NOMO-1 treated with dmso at 0.1 percent for 144 hours (cell line): ENCODE data around the gene CLINT1.
"Not testable (repeated sequence)": the region's sequence is repeated elsewhere in the genome, so short reads cannot be mapped to it uniquely, and the experiment has no call there.

Source experiments
- DNase-seq: peaks from one replicate; lab custom pipeline; 2025; ENCODE audit not compliant: unreplicated experiment; lab: John Stamatoyannopoulos, UW

CLINT1 gene

DNA sequence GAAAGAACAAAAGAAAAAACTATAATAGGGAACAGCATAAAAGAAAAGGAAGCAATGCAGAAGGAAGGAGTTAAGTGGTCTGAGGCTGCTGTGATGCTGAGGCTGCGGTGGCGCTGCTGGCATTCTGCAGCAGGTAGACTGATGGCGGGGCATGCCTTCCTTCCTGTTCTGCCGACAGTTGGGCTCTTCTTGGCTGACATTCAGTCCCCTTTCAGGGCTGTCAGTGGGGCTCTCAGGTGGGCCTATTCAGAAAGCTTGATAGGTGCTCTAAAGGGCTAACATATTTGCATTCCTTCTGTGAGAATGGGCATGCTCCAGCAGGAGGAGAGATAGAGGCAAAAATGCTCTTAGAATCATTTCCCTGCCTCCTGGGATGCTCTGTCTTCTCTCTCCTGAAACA is 5.1 kb upstream of the CLINT1 start:
- no peak for DNase-seq

DNA sequence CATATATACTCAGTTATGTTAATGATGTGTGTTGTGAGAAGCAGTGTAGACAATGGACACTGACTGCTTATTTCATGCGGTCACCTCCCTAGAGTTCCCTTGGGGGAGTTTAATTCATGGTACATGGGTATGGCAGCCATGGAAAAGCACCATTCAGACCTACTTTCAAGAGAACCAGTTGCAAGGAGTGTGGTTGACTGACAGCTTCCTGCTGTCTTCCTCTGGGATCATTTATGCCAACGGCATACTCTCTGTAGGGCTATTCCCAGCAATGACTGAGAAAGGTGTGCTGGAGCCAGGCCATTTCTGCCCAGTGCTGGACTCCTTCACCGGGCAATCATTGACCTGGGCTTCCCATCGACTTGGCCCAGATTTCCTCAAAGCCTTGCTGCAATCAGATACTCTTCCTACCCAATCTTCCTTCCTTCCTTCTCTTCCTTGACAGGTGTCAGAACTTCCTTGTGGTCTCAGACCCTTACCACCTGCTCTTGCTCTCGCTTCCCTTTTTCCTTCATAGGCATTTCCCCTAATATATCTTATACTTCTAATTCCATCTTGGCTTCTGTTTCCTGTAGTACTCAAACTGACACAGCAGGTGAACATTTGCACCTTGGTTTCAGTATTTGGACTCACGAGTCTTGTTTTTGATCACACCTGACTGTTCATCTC is 3.4 kb upstream of the CLINT1 start:
- no peak for DNase-seq

DNA sequence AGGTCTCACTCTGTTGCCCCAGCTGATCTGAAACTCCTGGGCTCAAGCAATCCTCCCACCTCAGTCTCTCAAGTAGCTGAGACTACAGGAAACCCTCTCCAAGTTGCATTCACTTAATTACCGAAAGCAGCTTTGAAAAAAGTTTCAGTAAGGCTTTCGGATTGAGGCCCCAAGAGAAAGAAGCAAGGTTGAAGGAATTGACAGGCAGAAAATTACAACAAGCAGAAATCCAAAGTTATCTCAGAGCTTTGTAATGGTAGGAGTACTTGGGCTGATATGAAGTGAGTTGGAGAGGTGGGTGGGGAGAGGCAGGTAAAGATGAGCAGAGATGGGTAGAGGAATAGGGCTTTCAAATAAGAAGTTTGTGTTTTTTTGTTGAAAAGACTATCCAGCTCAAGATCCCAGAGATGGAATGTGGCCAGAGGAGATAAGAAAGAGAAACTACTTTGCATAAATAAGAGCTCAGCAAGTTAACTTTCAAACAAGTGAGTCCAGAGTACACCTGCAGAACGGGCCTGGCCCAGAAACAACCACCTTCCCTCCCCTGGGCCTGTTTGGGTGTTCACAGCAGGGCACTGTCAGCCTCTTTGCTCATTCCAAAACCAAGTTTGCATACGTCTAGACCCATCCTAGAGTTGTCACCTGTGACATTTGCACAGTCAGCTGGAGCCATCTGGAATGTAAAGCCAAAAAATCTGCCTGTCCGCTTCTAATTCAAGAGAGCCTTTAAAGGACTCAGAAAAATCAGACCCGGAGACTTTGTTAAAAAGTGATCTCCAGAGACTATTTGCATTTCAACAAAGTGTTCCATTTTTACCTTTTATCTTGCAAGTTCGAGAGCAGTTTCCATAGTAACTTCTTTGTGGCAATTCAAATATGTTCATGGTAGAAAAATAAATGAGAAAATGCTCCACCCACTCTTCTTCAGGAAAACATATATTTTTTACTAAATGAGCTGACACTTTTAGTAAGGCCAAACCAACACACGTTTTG is 2.2 kb upstream of the CLINT1 start:
- no peak for DNase-seq

DNA sequence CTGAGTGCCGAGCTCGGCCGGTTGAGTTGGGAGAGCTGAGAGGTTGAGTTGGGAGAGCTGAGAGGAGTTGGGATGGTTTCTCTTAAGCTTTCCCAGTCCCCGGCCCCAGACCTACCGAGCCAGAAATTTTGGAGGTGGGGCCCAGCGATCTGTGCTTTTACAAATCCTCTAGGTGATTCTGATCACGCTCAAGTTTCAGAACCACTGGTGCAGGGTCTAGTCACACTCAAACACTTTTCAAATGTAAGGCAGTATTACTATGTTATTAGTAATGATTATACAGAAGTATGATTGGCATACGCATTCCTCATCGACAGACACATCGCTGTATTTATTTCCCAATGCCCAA is 256 bp upstream of the CLINT1 start:
- no peak for DNase-seq

DNA sequence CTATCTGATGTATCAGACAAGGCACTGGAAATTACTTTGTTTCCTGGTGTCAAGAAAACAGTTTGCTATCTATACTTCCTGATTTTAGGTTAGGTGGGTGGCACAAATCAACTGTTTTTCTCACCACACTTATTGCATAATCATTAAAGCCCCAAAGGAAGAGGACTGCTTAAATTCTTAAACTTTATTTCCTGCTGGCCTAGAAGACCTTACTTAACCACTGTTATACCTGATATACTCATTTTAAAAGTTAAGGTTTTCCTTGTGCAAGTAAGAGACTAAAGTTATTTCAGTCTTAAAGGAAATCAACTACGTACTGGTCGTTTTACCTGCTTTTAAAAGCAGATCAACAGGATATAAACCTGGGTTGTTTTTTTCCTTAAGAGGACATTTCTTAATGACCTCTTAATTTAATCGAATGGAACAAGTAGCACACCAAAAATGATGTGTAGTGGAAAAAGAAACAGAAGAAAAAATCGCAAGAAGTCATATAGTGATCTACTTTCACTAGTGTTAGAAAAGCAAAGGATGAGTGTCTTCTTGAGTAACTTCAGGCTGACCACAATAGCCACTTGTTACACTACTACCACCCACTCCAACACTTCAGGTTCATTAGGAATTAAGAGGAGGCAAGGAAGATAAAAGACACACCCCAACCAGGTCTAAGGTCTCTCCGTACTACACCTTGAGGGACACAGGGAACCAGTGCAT is 974 bp downstream of the CLINT1 start:
- peak; percentile 88 for DNase-seq

DNA sequence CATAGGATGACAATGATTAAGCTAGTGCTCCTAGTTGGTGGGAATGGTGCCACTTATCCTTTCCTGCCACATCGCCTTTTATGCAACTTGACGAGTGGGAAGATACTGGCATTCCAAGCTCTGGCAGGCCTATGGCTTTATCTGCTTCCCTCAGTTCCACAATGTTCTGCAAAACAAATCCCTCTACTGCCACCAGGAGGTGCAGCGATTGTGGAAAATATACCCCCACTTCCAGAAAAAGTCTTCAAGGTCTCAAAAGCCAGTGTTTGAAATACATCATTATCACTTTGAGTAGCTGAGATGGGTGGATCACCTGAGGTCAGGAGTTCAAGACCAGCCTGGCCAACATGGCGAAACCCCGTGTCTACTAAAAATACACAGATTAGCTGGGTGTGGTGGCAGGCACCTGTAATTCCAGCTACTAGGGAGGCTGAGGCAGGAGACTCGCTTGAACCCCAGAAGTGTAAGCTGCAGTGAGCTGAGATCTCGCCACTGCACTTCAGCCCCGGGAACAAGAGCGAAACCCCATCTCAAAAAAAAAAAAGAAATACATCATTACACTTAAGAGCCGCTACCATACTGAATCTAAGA is 3.4 kb downstream of the CLINT1 start:
- DNase-seq: peak; percentile 5

DNA sequence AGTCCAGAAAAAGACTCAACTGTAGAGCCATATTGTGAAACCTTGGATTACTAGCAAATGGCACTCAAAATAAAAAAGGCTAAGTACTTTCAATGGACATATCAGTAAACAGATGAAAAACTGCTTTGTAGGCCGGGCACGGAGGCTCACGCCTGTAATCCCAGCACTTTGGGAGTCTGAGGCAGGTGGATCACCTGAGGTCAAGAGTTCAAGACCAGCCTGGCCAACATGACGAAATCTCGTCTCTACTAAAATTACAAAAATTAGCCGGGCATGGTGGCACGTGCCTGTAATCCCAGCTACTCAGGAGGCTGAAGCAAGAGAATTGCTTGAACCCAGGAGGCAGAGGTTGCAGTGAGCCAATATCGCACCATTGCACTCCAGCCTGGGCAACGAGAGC is 5.6 kb downstream of the CLINT1 start:
- DNase-seq: not testable (repeated sequence)

DNA sequence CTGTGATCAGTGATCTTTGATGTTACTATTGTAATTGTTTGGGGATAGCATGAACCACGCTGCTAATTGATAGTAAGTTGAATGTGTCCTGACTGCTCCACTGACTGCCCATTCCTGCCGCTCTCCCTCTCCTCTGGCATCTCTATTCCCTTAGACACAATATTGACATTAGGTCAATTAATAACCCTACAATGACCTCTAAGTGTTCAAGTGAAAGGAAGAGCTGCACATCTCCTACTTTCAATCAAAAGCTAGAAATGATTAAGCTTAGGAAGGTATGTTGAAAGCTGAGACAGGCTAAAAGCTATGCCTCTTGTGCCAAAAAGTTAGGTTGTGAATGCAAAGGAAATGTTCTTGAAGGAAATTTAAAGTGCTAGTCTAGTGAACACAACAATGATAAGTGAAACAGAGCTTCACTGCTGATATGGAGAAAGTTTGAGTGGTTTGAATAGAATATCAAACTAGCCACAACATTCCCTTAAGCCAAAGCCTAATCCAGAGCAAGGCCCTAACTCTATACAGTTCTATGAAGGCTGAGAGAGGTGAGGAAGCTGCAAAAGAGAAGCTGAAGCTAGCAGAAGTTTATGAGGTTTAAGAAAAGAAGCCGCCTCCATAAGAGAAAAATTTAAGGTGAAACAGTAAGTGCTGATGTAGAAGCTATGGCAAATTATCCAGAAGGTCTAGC is 12.9 kb downstream of the CLINT1 start:
- DNase-seq: no peak

DNA sequence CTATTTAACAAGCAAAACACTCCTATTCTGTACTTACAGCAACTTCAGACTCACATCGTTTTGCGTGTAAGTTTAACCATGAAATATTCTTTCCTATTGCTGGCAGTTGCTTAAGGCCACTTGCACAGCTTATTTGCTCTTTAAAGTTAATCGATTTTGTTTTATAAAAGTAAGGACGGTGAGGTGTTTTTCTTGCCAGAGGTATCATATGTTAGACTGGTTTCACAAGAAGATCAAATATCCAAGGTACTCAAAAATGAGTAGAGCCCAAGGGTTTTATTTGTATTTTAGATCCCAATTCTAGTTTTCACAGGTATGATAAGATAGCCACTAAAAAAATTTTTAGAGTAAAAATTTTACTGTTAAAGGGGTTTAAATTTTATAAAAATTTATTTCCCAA is 16.2 kb downstream of the CLINT1 start:
- no peak for DNase-seq

DNA sequence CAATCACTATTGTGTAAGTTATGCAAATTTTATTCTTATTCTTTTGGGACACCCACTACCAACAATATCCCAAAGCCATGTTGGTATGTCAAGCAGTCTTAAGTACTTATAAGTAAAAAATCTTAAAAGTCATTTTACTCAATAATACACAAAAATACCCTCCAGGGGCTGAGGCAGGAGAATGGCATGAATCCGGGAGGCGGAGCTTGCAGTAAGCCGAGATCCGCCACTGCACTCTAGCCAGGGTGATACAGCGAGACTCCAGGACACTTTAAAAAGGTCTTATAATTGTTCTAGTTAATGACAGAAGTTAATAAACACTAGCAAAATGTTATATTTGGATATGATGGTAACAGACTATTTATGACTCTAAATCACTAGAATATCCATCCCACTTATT is 16.8 kb downstream of the CLINT1 start:
- no peak for DNase-seq

DNA sequence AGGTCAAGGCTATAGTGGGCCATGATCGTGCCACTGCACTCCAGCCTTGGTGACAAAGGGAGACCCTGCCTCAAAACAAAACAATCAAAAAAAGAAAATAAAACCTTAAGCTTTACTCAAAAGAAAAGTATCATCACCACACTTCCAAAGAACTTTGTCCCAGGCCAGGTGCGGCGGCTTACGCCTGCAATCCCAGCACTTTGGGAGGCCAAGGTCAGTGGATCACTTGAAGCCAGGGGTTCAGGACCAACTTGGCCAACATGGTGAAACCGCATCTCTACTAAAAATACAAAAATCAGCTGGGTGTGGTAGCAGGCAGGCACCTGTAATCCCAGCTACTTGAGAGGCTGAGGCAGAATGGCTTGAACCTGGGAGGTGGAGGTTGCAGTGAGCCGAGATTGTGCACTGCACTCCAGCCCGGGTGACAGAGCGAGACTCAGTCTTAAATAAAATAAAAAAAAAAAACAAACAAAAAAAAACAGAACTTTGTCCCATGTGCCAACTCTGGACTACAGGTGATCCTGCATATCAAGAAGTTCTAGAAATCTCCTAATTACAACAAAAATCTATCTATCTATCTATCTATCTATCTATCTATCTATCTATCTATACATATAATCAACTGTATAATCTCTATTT is 19.7 kb downstream of the CLINT1 start:
- DNase-seq: no peak

DNA sequence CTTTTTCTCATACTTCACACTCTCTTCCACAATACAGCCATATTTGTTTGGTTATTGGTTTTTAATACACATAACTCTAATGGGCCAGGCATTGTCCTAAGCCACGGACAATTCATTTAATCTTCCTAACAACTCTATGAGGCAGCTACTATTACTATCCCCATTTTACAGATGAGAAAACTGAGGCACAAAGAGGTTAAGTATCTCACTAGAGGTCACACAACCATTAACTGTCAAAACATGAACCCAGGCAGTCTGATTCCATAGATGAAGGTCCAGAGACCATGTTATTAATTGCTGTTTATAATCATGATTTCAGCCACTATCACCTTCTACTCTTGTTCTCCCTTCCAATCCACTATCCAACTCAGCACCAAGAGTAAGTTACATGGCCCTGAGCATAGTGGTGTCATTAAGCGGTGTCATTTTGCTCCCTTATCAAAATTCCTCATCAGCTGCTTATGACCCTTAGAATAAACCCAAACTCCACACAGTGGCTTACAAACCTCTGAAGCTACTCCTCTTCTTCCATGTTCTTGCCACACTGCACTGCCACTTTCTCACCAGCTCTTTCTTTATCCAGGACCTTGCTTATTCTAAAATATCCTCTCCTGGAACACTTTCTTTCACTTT is 22.7 kb downstream of the CLINT1 start:
- no peak for DNase-seq

DNA sequence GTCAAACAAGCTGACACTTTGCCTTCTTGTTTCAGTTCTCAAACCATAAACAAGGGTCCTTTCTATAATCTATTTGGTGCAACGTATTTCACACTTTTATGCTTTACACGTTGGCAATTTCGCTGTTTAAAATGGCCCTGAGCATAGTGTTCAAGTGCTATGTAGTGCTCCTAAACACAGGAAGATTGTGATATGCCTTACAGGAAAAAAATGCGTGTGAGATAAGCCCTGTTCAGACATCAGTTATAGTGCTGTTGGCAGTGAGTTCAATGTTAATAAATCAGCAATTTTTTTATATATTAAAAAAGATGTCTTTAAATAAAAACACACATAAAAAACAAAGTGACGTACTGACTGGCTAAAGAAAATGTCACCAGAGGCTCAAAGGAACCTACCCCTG is 23.9 kb downstream of the CLINT1 start:
- no peak for DNase-seq

DNA sequence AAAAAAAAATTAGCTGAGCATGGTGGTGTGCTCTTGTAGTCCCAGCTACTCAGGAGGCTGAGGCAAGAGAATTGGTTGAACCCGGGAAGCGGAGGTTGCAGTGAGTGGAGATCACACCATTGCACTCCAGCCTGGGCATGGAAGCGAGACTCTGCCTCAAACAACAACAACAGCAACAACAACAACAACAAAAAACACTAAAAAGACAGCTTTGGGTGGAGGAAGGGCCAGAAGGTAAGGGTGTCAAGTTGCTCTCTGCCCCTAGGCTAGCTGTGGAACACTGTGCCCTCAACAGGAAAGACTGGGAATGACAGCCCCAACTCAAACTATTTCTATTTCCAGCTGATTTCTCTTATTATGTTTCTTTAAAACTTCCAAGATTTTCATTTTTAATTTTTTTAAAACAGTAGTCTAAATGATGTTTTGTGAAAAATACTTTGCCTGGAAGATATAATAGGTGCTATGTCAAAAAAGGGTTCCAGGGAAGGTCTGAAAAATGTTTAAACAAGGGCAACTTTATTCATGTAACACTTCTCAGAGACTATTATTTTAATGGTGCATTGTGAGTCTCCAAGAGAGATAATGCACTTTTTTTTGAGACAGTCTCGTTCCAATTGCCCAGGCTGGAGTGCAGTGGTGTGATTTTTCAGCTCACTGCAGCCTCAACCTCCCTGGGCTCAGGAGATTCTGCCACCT is 29.9 kb downstream of the CLINT1 start:
- DNase-seq: no peak

DNA sequence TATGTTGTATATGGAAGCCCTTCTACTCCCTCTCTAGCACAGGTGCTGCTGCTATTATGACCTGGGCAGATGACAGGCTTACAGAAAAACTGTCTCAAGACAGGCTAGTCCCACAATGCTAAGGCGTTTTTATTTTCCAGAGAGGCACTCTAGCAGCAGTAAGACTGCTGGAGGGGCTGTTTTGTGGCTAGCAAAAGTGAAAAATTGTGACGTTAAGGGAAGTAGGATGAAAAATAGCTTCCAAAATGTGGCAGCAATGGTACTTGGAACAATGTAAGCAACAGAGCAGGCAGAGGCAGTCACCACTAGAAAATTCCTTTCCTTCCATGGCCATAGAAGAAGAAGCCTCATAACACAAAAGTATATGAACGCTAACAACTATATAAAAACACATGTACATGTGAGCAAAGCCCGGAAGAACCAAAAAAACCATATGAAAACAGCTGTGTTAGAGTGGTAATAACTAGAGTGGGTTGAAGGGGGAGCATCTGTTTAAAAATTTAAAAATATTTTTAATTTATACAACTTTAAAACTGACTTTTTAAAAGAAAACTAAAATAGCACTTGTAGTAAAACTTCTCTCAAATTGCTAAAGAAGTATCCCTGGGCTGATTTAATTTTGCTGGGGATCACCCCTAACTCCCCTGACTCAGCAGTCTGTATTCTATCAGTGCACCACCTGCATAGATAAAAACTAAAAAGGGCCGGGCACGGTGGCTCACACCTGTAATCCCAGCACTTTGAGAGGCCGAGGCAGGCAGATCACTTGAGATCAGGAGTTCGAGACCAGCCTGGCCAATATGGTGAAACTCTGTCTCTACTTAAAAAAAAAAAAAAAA is 30.6 kb downstream of the CLINT1 start:
- DNase-seq: no peak

DNA sequence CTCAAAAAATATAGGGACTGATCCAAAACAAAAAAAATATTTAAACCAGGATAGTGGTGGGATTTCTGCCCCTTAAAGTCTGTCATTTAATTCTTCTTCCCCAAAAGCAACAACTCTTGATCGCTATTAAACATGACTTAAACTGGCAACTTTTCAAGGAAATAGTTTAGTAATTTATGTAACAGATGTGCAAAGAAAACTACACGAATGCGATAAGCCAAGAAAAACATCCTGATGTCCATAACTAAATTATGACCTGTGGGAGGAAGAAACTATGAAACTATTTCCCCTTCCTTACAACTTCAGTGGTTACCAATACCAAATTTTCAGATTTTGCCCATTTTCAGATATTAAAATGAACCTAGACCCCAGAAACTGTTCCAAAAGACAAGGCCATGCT is 31.5 kb downstream of the CLINT1 start:
- no peak for DNase-seq

DNA sequence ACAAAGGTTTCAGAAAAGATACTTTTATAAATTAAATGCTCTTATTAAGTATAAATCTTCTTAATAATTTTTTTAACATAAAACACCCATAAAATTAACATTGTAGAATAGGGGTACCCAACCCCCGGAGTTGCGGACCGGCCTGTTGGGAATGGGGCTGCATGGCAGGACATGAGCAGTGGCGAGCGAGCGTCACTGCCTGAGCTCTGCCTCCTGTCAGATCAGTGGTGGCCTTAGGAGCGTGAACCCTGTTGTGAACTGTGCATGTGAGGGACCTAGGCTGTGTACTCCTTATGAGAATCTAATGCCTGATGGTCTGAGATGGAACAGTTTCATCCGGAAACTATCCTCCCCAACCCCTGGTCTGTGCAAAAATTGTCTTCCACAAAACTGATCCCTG is 35.3 kb downstream of the CLINT1 start:
- DNase-seq: no peak

DNA sequence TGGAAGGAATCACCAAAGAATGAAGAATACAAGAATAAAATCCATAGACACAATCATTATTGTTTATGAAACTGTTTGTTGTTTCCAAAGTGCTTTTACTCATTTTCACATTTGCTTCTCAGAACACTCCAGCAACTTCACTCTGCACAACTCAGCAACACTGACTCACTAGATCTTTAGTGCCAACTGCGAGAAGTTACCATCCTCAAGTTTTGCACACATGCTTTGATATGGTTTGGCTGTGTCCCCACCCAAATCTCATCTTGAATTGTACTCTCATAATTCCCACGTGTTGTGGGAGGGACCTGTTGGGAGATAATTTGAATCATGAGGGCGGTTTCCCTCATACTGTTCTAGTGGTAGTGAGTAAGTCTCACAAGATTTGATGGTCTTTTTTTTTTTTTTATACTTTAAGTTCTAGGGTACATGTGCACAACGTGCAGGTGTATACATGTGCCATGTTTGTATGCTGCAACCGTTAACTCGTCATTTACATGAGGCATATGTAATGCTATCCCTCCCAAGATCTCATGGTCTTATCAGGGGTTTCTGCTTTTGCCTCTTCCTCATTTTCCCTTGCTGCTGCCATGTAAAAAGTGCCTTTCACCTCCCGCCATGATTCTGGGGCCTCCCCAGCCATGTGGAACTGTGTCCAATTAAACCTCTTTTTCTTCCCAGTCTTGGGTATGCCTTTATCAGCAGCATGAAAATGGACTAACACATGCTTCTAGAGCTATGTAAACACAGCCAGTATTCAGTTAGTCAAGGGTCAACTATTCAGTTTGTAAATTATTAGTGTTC is 36.9 kb downstream of the CLINT1 start:
- DNase-seq: no peak
